Spleen (tissue), 11 donors: Measurements from ENCODE around the gene PKN1. TPM values are rescaled to one million over a fixed set of nuclear protein-coding genes. Genes with fewer than 3 reads are reported as not detected.

Source experiments
- DNase-seq: peaks from one replicate; pipeline ENCODE4 v3.0.0-alpha.2; 2020
- H3K27ac ChIP-seq, 8 donors: fragments of 200-600 bp; sonication (generic) in 7 of 8; 1 replicate in 4 of 8; 2 replicates in 4 of 8; pipeline versions ENCODE4 v1.5.0 to v1.8.0; 2016 to 2021; ENCODE audit warnings: inconsistent platforms in 4 of 8, mild to moderate bottlenecking in 4 of 8, moderate library complexity in 1 of 8
- H3K27me3 ChIP-seq, 7 donors: fragments of 200-600 bp; sonication (generic) in 6 of 7; replicated peaks in 1 of 7; 1 replicate in 4 of 7; 2 replicates in 3 of 7; pipeline versions ENCODE4 v1.5.0 to v1.8.0; 2016 to 2021; ENCODE audit warnings: inconsistent platforms in 3 of 7, mild to moderate bottlenecking in 1 of 7
- H3K36me3 ChIP-seq, 6 donors: fragments of 200-600 bp; sonication (generic) in 5 of 6; 1 replicate in 4 of 6; 2 replicates in 2 of 6; pipeline versions ENCODE4 v1.5.0 to v1.8.0; 2016 to 2021; ENCODE audit warnings: inconsistent platforms in 2 of 6
- H3K4me1 ChIP-seq, 6 donors: fragments of 200-600 bp; sonication (generic) in 5 of 6; 1 replicate in 3 of 6; 2 replicates in 3 of 6; pipeline versions ENCODE4 v1.5.0 to v1.8.0; 2016 to 2021; ENCODE audit warnings: inconsistent platforms in 3 of 6
- H3K4me3 ChIP-seq, 8 donors: fragments of 200-600 bp; sonication (generic) in 7 of 8; 1 replicate in 4 of 8; 2 replicates in 4 of 8; pipeline versions ENCODE4 v1.5.0 to v1.8.0; 2016 to 2021; ENCODE audit warnings: inconsistent platforms in 4 of 8, mild to moderate bottlenecking in 4 of 8, moderate library complexity in 2 of 8
- H3K9me3 ChIP-seq, 8 donors: fragments of 200-600 bp; sonication (generic) in 7 of 8; 1 replicate in 4 of 8; 2 replicates in 4 of 8; pipeline versions ENCODE4 v1.5.0 to v1.8.0; 2016 to 2021; ENCODE audit warnings: inconsistent platforms in 4 of 8
- CTCF ChIP-seq, 11 experiments: fragments of 200-600 bp in 7 of 11; fragments of 450-650 bp in 4 of 11; sonication (generic) in 4 of 11; IDR thresholded peaks in 8 of 11; conservative IDR thresholded peaks in 3 of 11; 1 replicate in 7 of 11; 2 replicates in 4 of 11; pipeline versions ENCODE4 v1.4.0 to v1.8.0; 2016 to 2021; ENCODE audit warnings: antibody characterized with exemption in 11 of 11, inconsistent platforms in 4 of 11, mild to moderate bottlenecking in 1 of 11
- POLR2A ChIP-seq, 3 donors: fragments of 450-650 bp; IDR thresholded peaks; one replicate each; pipeline ENCODE4 v1.5.1; 2017; ENCODE audit warnings: antibody characterized with exemption in 3 of 3, mild to moderate bottlenecking in 1 of 3
- POLR2AphosphoS5 ChIP-seq, 3 donors: sonication (generic); formaldehyde crosslinking; IDR thresholded peaks; one replicate each; pipeline ENCODE4 v1.5.1; 2017; ENCODE audit warnings: antibody characterized with exemption in 3 of 3
- WGBS, 5 donors: extraction: QIAGEN DNeasy Blood & Tissue Kit in 3 of 5; methylation state at CpG; one replicate each; pipeline versions ENCODE4 v1.1.5 to v1.1.7; 2013 to 2018; 5-methylcytosine and 5-hydroxymethylcytosine counted together
- intact Hi-C: fragments of 100-400 bp; cut with DNase I; formaldehyde crosslinking; loops from one replicate; pipeline ENCODE4 v1.15.0; 2023; ENCODE audit warnings: low total_unique reads
- polyA plus RNA-seq, 3 donors: library from polyadenylated mRNA; stranded (reverse); fragments of 200-250 nt; gene quantifications; one replicate each; pipeline ENCODE4 v1.2.1, GENCODE V29; 2013
- total RNA-seq, 7 donors: library from RNA; depleted of rRNA in 3 of 7; stranded (reverse); fragments of >200 nt in 3 of 7; fragmentation: NEBNext Ultra II Directional in 4 of 7; extraction: Animal tissue kit (Norgen Biotek cat#: 25700) in 4 of 7; gene quantifications; one replicate each; pipeline versions ENCODE4 v1.1.0 to v1.2.1, GENCODE V29; 2016 to 2021
- donor health status: healthy with polysubstance abuse.
- donor health status: DM: no; HTN: no; CAD: no; lungs with moderate emphysema.
- donor health status: DM: no; HTN: no; CAD: no.
- donor health status: Bipolar disorder and iron deficiency.
- donor health status: healthy.
- donor health status: DM: no; HTN: no; CAD: no.
- donor health status: DM: yes; HTN: yes; CAD: no.

The PKN1 gene
- total and polyA plus RNA-seq, 10 donors: 93.3 to 213 (median 166) TPM

DNA sequence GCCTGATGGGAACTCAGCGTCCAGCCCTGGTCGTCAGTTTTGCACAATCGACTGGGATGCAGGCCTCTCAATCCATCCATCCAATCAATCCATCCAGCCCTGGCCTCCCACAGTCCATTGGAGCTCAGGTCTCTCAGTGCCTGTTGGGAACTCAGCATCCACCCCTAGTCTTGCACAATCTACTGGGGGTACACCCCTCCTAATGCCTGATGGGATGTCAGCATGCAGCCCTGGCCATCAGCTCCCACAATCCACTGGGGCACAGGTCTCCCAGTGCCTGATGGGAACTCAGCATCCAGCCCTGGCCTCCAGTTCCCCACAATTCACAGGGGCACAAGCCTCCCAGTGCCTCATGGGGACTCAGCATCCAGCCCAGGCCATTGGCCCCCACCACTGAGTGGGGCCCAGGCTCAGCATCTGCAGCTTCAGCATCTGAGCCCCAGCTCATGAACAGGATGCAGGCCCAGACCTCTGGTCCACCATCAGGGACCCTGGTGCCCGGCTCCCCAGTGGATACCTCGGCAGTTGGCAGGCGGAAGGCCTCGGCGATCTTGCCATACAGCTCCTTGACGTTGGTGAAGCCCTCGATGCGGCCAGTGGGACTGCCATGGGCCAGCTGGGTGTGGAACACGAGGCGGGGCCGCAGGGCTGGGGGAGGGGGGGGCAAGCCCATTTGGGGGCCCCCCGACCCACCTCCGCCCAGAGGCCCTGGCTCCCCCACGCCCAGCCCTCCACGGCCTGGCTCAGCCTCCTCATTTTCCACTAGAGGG lies 49.3 kb downstream of the PKN1 start:
- intact Hi-C loops: no loop called here
- TF ChIP-seq POLR2A (IDR thresholded peaks at IDR 0.05): no peak
- TF ChIP-seq CTCF (IDR thresholded peaks at IDR 0.05 in 8 of 11, conservative IDR thresholded peaks at IDR 0.05 in 3 of 11): no peak
- no peak for TF ChIP-seq POLR2AphosphoS5 (IDR thresholded peaks at IDR 0.05)

GRCh38 chr19:14487370-14488125 lies 54.4 kb downstream of the PKN1 start:
- WGBS, 5 donors: 89 to 92% (median 91%) methylated on average over 16 of the region's 16 CpGs
- intact Hi-C loops: no loop called here
- Histone ChIP-seq H3K27me3 (no peaks in the 10 kb centered on the region), H3K36me3 (peaks cover 0 to 75% (median 18%) of the 10 kb centered on the region in 6 donors), H3K9me3 (no peaks in the 10 kb centered on the region), H3K4me1 (peaks cover 0 to 11% (median 0%) of the 10 kb centered on the region in 6 donors), H3K27ac (no peak overlapping the region), H3K4me3 (no peak overlapping the region)
- TF ChIP-seq CTCF (IDR thresholded peaks at IDR 0.05 in 8 of 11, conservative IDR thresholded peaks at IDR 0.05 in 3 of 11) (no peak), POLR2AphosphoS5 (IDR thresholded peaks at IDR 0.05) (no peak), POLR2A (IDR thresholded peaks at IDR 0.05) (no peak)
- DNase-seq: no peak

More for the DNA sequence above, 49.3 kb downstream of the PKN1 start:
- Histone ChIP-seq H3K36me3 (peaks cover 0 to 67% (median 25%) of the 10 kb centered on the region in 6 donors), H3K9me3 (no peaks in the 10 kb centered on the region), H3K4me1 (peaks cover 0 to 47% (median 16%) of the 10 kb centered on the region in 6 donors), H3K27ac (no peak overlapping the region), H3K27me3 (no peaks in the 10 kb centered on the region), H3K4me3 (no peak overlapping the region)
- DNase-seq: no peak
- 92 to 97% (median 95%) methylated on average over 16 to 18 of the region's 18 CpGs for WGBS, 5 donors

- Histone ChIP-seq H3K4me1 (peaks cover 22 to 39% (median 31%) of the 10 kb centered on the region in 6 donors), H3K27ac (no peak overlapping the region), H3K4me3 (no peak overlapping the region), H3K9me3 (no peaks in the 10 kb centered on the region), H3K27me3 (no peaks in the 10 kb centered on the region), H3K36me3 (peaks cover 0 to 51% (median 16%) of the 10 kb centered on the region in 6 donors)
- intact Hi-C loops: no loop called here
- DNase-seq: no peak
- 78 to 90% (median 87%) methylated on average over 5 of the region's 5 CpGs for WGBS, 5 donors
- TF ChIP-seq POLR2AphosphoS5 (IDR thresholded peaks at IDR 0.05) (no peak), CTCF (IDR thresholded peaks at IDR 0.05 in 8 of 11, conservative IDR thresholded peaks at IDR 0.05 in 3 of 11) (no peak), POLR2A (IDR thresholded peaks at IDR 0.05) (no peak)
Measured at GRCh38 chr19:14492756-14493337, 59.7 kb downstream of the PKN1 start.
